ENCODE measurements around the gene HMGXB3.

Gene HMGXB3

GRCh38 chr5:150085191-150085912 lies 84.8 kb downstream of the HMGXB3 start:
- DNase-seq, result no peak

DNA sequence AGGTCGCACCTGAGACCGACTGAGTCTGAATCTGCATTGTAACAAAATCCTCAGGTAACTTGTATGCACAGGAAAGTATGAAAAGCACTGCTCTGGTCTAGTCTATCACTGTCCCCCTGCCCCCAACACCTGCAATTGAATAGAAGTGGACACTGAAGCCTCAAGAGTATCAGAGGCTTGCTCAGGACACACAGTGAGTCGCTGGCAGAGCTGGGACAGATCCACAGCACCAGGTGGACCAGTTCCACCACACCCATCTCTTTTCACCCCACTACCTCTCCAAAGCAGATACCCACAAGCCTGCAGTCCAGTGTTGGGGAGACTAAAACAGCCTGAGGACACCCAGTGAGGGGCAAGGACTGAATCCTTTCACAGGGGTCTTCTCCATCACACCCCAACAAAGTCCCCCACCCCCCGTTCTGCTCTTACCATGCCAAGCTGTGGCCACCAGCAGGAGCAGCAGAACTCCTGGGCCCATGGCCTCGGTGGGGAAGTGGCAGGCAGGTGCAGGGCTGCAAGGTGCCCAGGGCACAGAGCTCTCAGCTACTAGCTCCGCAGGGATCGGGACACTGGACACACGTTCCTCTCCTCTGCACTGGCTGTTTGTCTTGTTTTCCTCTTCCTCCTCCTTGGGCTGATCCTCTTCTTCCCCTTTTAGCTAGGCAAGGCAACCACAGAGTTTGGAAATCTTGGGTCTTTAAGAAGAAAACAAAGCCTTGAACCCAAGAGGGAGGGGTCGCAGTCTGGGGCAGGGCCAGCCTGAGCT lies 85.6 kb downstream of the HMGXB3 start, which contains the start of gene CSF1R:
CSF1R (minus strand) TSS at position 605 of the 766 bp plus-strand sequence; CDS start at position 478, 127 bp downstream.
- no peak for DNase-seq

DNA sequence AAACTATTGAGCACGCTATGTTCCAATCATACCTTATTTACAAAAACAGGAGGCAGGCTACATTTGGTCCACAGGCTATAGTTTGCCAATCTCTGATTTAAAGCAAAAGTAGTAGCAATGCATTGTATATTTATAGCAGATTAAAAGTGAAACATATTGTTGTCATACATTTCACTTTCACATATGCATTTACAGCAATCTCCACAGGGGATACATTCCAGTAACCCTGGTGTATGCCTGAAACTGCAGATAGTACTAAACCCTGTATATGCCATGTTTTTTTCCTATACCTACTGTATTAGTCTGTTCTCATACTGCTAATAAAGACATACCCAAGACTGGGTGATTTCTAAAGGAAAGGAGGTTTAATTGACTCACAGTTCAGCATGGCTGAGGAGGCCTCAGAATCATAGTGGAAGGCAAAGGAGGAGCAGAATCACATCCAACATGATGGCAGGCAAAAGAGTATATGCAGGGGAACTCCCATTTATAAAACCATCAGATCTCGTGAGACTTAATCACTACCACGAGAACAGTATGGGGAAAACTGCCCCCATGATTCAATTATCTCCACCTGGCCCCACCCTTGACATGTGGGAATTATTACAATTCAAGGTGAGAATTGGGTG lies 91.7 kb downstream of the HMGXB3 start:
- no peak for DNase-seq

DNA sequence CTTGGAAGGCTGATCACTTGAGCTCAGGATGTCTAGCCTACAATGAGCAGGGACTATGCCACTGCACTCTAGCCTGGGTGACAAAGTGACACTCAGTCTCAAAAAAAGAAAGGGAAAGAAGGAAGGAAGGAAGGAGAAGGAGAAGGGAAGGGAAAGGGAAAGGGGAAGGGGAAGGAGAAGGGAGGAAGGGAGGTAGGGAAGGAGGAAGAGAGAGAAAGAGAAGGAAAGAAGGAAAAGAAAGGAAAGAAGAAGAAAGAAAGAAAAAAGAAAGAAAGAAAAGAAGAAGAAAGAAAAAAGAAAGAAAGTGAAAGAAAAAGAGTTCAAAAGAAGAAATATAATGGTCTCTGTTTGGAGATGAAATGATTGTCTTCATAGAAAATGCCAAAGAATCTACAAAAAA lies 96.6 kb downstream of the HMGXB3 start:
- DNase-seq, result no peak

GRCh38 chr5:150101023-150101422 lies 100.5 kb downstream of the HMGXB3 start:
- DNase-seq, result no peak

All from right kidney (tissue), 1 donor.